Rectal smooth muscle tissue (tissue), 1 donor: ENCODE measurements around the gene BIN1.

ENCODE experiments used
- H3K27ac ChIP-seq: one replicate; pipeline ENCODE4 v1.7.0; 2013; ENCODE audit warnings: low read depth, low read length, inconsistent platforms
- H3K27me3 ChIP-seq: one replicate; pipeline ENCODE4 v1.7.0; 2013; ENCODE audit warnings: low read length; ENCODE audit not compliant: control insufficient read depth, insufficient read depth
- H3K36me3 ChIP-seq: one replicate; pipeline ENCODE4 v1.7.0; 2013; ENCODE audit warnings: low read length; ENCODE audit not compliant: control insufficient read depth, insufficient read depth
- H3K4me1 ChIP-seq: one replicate; pipeline ENCODE4 v1.7.0; 2013; ENCODE audit warnings: low read length; ENCODE audit not compliant: control insufficient read depth, insufficient read depth
- H3K4me3 ChIP-seq: one replicate; pipeline ENCODE4 v1.7.0; 2013; ENCODE audit warnings: low read length
- H3K9ac ChIP-seq: one replicate; pipeline ENCODE4 v1.7.0; 2013; ENCODE audit warnings: low read length

Gene BIN1

GRCh38 chr2:127106457-127106990 lies 430 bp downstream of the BIN1 start:
- peak overlapping the region; percentile 46 for H3K9ac ChIP-seq
- H3K27me3 ChIP-seq: no peaks in the 10 kb centered on the region
- peak overlapping the region; percentile 72 for H3K27ac ChIP-seq
- peak overlapping the region; percentile 89 for H3K4me3 ChIP-seq
- no peaks in the 10 kb centered on the region for H3K4me1 ChIP-seq
- no peaks in the 10 kb centered on the region for H3K36me3 ChIP-seq

GRCh38 chr2:127105656-127106456 lies 1.1 kb downstream of the BIN1 start:
- Histone ChIP-seq H3K9ac (peak overlapping the region; percentile 46), H3K27ac (peak overlapping the region; percentile 72), H3K4me3 (peak overlapping the region; percentile 89), H3K4me1 (no peaks in the 10 kb centered on the region), H3K27me3 (no peaks in the 10 kb centered on the region), H3K36me3 (no peaks in the 10 kb centered on the region)

- no peak overlapping the region for H3K9ac ChIP-seq
- H3K4me1 ChIP-seq: no peaks in the 10 kb centered on the region
- H3K27me3 ChIP-seq: no peaks in the 10 kb centered on the region
- peak overlapping the region; percentile 89 for H3K4me3 ChIP-seq
- H3K27ac ChIP-seq: no peak overlapping the region
- no peaks in the 10 kb centered on the region for H3K36me3 ChIP-seq
These were observed 1.9 kb downstream of the BIN1 start for GRCh38 chr2:127104881-127105655.

- no peak overlapping the region for H3K27ac ChIP-seq
- no peaks in the 10 kb centered on the region for H3K27me3 ChIP-seq
- no peaks in the 10 kb centered on the region for H3K4me1 ChIP-seq
- H3K36me3 ChIP-seq: no peaks in the 10 kb centered on the region
- H3K9ac ChIP-seq: no peak overlapping the region
- no peak overlapping the region for H3K4me3 ChIP-seq
These were observed 2.7 kb downstream of the BIN1 start for GRCh38 chr2:127104166-127104660.

GRCh38 chr2:127103243-127104165 lies 3.5 kb downstream of the BIN1 start:
- H3K4me1 ChIP-seq: no peaks in the 10 kb centered on the region
- no peak overlapping the region for H3K9ac ChIP-seq
- H3K27me3 ChIP-seq: no peaks in the 10 kb centered on the region
- H3K36me3 ChIP-seq: no peaks in the 10 kb centered on the region
- H3K27ac ChIP-seq: no peak overlapping the region
- H3K4me3 ChIP-seq: no peak overlapping the region

- H3K36me3 ChIP-seq: no peaks in the 10 kb centered on the region
- H3K9ac ChIP-seq: no peak overlapping the region
- no peak overlapping the region for H3K4me3 ChIP-seq
- no peak overlapping the region for H3K27ac ChIP-seq
- H3K4me1 ChIP-seq: no peaks in the 10 kb centered on the region
- no peaks in the 10 kb centered on the region for H3K27me3 ChIP-seq
These were observed 4.3 kb downstream of the BIN1 start for GRCh38 chr2:127102521-127103242.

GRCh38 chr2:127101756-127102477 lies 5.0 kb downstream of the BIN1 start:
- no peak overlapping the region for H3K9ac ChIP-seq

GRCh38 chr2:127101048-127101611 lies 5.8 kb downstream of the BIN1 start:
- Histone ChIP-seq H3K27ac (no peak overlapping the region), H3K9ac (peak overlapping the region; percentile 32), H3K36me3 (no peaks in the 10 kb centered on the region), H3K4me1 (peaks cover 9% of the 10 kb centered on the region), H3K27me3 (no peaks in the 10 kb centered on the region), H3K4me3 (no peak overlapping the region)

More at GRCh38 chr2:127101756-127102477, 5.0 kb downstream of the BIN1 start:
- Histone ChIP-seq H3K36me3 (no peaks in the 10 kb centered on the region), H3K4me3 (no peak overlapping the region), H3K27me3 (no peaks in the 10 kb centered on the region), H3K4me1 (peaks cover 1% of the 10 kb centered on the region), H3K27ac (no peak overlapping the region)

GRCh38 chr2:127100251-127101047 lies 6.5 kb downstream of the BIN1 start:
- H3K27ac ChIP-seq: no peak overlapping the region
- H3K27me3 ChIP-seq: no peaks in the 10 kb centered on the region
- H3K36me3 ChIP-seq: no peaks in the 10 kb centered on the region
- peaks cover 10% of the 10 kb centered on the region for H3K4me1 ChIP-seq
- H3K9ac ChIP-seq: no peak overlapping the region
- H3K4me3 ChIP-seq: no peak overlapping the region

GRCh38 chr2:127098711-127099110 lies 8.2 kb downstream of the BIN1 start:
- no peaks in the 10 kb centered on the region for H3K27me3 ChIP-seq
- H3K9ac ChIP-seq: no peak overlapping the region
- no peaks in the 10 kb centered on the region for H3K36me3 ChIP-seq
- H3K4me3 ChIP-seq: no peak overlapping the region
- no peak overlapping the region for H3K27ac ChIP-seq
- H3K4me1 ChIP-seq: peaks cover 10% of the 10 kb centered on the region
